ENCODE results near the gene KIF22. TPM values are rescaled to one million over a fixed set of nuclear protein-coding genes. Genes with fewer than 3 reads are reported as not detected.

The KIF22 gene
- total RNA-seq, 2 donors from 2014 or later = 94.7 to 130 TPM

DNA sequence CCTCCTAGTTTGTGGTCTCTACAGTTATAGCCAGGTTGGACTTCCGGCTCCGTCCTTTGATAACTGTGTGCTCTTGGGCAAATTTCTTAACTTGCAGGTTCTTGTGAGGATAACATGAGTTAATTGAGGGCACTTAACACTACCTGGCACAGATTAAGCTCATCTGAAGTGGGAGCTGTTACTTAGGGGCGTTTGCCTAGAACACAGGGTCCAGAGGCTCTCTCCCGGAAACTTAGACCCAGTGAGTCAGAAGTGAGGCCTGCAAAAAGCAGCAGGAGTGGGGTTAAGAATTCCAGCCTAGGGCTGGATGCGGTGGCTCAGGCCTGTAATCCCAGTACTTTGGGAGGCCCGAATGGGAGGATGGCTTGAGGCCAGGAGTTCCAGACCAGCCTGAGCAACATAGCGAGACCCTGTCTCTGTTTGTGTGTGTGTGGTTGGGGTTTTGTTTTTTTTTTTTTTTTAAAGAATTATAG lies 31.1 kb downstream of the KIF22 start:
- H3K4me1 Mint-ChIP-seq = peaks cover 33% of the 10 kb centered on the region
- Histone ChIP-seq H3K4me1 (ENCODE audit: control insufficient read depth, insufficient read depth, low read length) (peaks cover 6% of the 10 kb centered on the region), H3K27me3 (ENCODE audit: control insufficient read depth, insufficient read depth, low read length, poor library complexity, severe bottlenecking) (no peaks in the 10 kb centered on the region), H3K27ac (ENCODE audit: low read depth, low read length) (no peak overlapping the region), H3K36me3 (ENCODE audit: control insufficient read depth, insufficient read depth, low read length) (peaks cover 30% of the 10 kb centered on the region), H3K4me3 (ENCODE audit: low read length) (no peak overlapping the region), H3K9ac (ENCODE audit: extremely low read depth, low read length, poor library complexity, severe bottlenecking) (no peak overlapping the region), H3K9me3 (ENCODE audit: control insufficient read depth, low read length) (no peaks in the 10 kb centered on the region)
- H3K27me3 Mint-ChIP-seq (ENCODE audit: insufficient read depth) = no peaks in the 10 kb centered on the region
- no peaks in the 10 kb centered on the region for H3K9me3 Mint-ChIP-seq
- DNase-seq = no peak
- TF ChIP-seq, protein P1, sequence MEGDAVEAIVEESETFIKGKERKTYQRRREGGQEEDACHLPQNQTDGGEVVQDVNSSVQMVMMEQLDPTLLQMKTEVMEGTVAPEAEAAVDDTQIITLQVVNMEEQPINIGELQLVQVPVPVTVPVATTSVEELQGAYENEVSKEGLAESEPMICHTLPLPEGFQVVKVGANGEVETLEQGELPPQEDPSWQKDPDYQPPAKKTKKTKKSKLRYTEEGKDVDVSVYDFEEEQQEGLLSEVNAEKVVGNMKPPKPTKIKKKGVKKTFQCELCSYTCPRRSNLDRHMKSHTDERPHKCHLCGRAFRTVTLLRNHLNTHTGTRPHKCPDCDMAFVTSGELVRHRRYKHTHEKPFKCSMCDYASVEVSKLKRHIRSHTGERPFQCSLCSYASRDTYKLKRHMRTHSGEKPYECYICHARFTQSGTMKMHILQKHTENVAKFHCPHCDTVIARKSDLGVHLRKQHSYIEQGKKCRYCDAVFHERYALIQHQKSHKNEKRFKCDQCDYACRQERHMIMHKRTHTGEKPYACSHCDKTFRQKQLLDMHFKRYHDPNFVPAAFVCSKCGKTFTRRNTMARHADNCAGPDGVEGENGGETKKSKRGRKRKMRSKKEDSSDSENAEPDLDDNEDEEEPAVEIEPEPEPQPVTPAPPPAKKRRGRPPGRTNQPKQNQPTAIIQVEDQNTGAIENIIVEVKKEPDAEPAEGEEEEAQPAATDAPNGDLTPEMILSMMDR (conservative IDR thresholded peaks at IDR 0.05) = no peak
- H3K36me3 Mint-ChIP-seq (ENCODE audit: low read depth) = peaks cover 28% of the 10 kb centered on the region
- H3K27ac Mint-ChIP-seq = peak overlapping the region; percentile 44
- no peak overlapping the region for H3K4me3 Mint-ChIP-seq
- 92 to 94% methylated on average over 5 to 7 of the region's 7 CpGs for WGBS, 2 experiments (ENCODE audit: insufficient coverage in 1 of 2, insufficient read length in 1 of 2)

DNA sequence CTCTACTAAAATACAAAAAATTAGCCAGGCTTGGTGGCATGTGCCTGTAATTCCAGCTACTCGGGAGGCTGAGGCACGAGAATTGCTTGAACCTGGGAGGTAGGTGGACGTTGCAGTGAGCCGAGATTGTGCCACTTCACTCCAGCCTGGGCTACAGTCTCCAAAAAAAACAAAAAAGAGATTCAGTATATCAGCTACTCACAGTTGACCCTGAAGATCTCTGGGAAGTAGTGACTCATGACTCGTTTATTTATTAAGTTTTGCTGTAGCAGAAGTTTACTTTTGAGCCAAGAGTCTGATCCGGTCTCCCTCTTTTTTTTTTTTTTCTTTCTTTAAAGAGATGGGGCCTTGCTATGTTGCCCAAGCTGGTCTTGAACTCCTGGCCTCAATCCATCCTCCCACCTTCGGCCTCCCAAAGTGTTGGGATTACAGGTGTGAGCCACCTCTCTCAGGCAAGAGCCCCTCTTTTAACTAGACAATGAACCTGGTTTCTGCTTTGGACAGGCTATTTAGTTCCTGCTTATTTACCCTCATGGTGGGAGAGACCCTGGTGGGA lies 34.1 kb downstream of the KIF22 start:
- no peaks in the 10 kb centered on the region for H3K9me3 Mint-ChIP-seq
- TF ChIP-seq, protein P1 (conservative IDR thresholded peaks at IDR 0.05) = no peak
- no peaks in the 10 kb centered on the region for H3K27me3 Mint-ChIP-seq (ENCODE audit: insufficient read depth)
- H3K36me3 Mint-ChIP-seq (ENCODE audit: low read depth) = peaks cover 9% of the 10 kb centered on the region
- H3K4me3 Mint-ChIP-seq = no peak overlapping the region
- H3K27me3 ChIP-seq (ENCODE audit: control insufficient read depth, insufficient read depth, low read length, poor library complexity, severe bottlenecking) = no peaks in the 10 kb centered on the region
- peak overlapping the region; percentile 82 for H3K27ac Mint-ChIP-seq
- peaks cover 6% of the 10 kb centered on the region for H3K4me1 ChIP-seq (ENCODE audit: control insufficient read depth, insufficient read depth, low read length)
- peaks cover 21% of the 10 kb centered on the region for H3K4me1 Mint-ChIP-seq
- no peak for DNase-seq
- peaks cover 13% of the 10 kb centered on the region for H3K36me3 ChIP-seq (ENCODE audit: control insufficient read depth, insufficient read depth, low read length)
- H3K27ac ChIP-seq (ENCODE audit: low read depth, low read length) = no peak overlapping the region
- WGBS, 2 experiments (ENCODE audit: insufficient coverage in 1 of 2, insufficient read length in 1 of 2) = 94 to 95% methylated on average over 7 of the region's 7 CpGs
- no peaks in the 10 kb centered on the region for H3K9me3 ChIP-seq (ENCODE audit: control insufficient read depth, low read length)
- no peak overlapping the region for H3K9ac ChIP-seq (ENCODE audit: extremely low read depth, low read length, poor library complexity, severe bottlenecking)
- no peak overlapping the region for H3K4me3 ChIP-seq (ENCODE audit: low read length)

DNA sequence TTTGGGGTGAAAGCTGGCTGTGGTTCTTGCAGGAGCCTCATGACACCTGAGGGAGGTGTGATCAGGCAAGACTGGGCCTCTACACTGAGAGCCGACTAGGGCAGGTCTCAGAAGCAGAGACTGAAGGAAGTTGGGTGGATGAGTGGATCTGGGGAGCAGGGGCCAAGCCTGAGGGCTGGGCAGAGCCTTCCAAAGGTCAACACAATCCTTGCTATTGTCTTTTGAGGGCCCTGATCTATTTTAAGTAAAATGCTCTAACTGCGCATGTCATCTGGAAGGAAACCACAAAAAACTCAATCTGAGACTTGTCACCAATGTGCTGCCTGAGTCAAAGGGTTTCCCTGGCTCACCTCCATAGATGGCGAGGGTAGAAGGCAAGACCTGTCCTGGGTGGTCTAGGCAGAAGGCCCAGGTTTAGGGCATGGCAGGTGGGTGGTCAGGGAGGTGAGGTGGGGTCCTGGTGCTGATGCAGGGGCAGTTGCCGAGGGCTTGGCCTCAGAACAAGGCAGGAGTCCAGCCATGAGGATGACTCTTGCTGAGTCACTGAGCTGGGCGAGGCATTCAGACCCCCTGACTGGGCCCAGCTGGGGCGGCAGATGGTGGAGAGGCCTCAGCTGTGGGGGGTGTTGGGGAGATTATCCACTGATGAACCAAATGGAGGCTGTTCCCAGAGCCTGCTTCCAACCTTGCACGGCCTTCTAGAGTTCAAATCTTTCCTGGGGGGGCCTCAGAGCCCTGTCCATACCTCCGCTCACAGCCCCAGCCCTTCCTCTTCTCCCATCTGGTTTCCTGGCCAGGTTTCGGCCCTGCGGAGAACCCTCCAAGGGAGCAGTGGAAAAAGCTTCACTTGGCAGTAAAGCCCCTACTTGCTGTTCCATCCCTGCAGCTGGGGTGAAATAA lies 34.8 kb downstream of the KIF22 start:
- Mint-ChIP-seq H3K9me3 (no peaks in the 10 kb centered on the region), H3K4me1 (peaks cover 16% of the 10 kb centered on the region), H3K36me3 (ENCODE audit: low read depth) (peaks cover 5% of the 10 kb centered on the region), H3K27me3 (ENCODE audit: insufficient read depth) (no peaks in the 10 kb centered on the region), H3K4me3 (no peak overlapping the region), H3K27ac (peak overlapping the region; percentile 82)
- WGBS, 2 experiments (ENCODE audit: insufficient coverage in 1 of 2, insufficient read length in 1 of 2) = 92 to 98% methylated on average over 7 to 10 of the region's 10 CpGs
- Histone ChIP-seq H3K9me3 (ENCODE audit: control insufficient read depth, low read length) (no peaks in the 10 kb centered on the region), H3K4me3 (ENCODE audit: low read length) (no peak overlapping the region), H3K4me1 (ENCODE audit: control insufficient read depth, insufficient read depth, low read length) (peaks cover 6% of the 10 kb centered on the region), H3K27me3 (ENCODE audit: control insufficient read depth, insufficient read depth, low read length, poor library complexity, severe bottlenecking) (no peaks in the 10 kb centered on the region), H3K27ac (ENCODE audit: low read depth, low read length) (peak overlapping the region; percentile 60), H3K9ac (ENCODE audit: extremely low read depth, low read length, poor library complexity, severe bottlenecking) (no peak overlapping the region), H3K36me3 (ENCODE audit: control insufficient read depth, insufficient read depth, low read length) (peaks cover 5% of the 10 kb centered on the region)
- peak; percentile 65 for DNase-seq
- TF ChIP-seq, protein P1 (conservative IDR thresholded peaks at IDR 0.05) = no peak
